CD4-positive, alpha-beta memory T cell (primary cell): ENCODE measurements around the gene IGFBPL1. TPM values are rescaled to one million over a fixed set of nuclear protein-coding genes. Genes with fewer than 3 reads are reported as not detected.

Source experiments
- CTCF ChIA-PET: fragments of 350-600 bp; sonication (Branson Sonifier 250); formaldehyde crosslinking; loops from one replicate; lab custom pipeline; 2021; ENCODE audit warnings: inconsistent platforms; ENCODE audit not compliant: partially characterized antibody; lab: Charles Lee
- POLR2A ChIA-PET: fragments of 350-600 bp; sonication (Branson Sonifier 250); formaldehyde crosslinking; loops from one replicate; lab custom pipeline; 2021; ENCODE audit not compliant: partially characterized antibody; lab: Charles Lee
- DNase-seq, 5 donors: peaks; one replicate each; pipeline versions ENCODE4 v3.0.0 to v3.0.0-alpha.2; 2020 to 2022; ENCODE audit warnings: mixed read lengths in 1 of 5
- H3K27ac ChIP-seq: one replicate; pipeline ENCODE4 v1.7.0; 2013; ENCODE audit warnings: low read depth, low read length
- H3K27me3 ChIP-seq: 2 replicates; pipeline ENCODE4 v1.7.0; 2013; ENCODE audit warnings: mild to moderate bottlenecking, low read length, moderate library complexity; ENCODE audit not compliant: insufficient read depth
- H3K36me3 ChIP-seq: 2 replicates; pipeline ENCODE4 v1.7.0; 2013; ENCODE audit warnings: mild to moderate bottlenecking, low read length, moderate library complexity; ENCODE audit not compliant: insufficient read depth
- H3K4me1 ChIP-seq: 2 replicates; pipeline ENCODE4 v1.7.0; 2013; ENCODE audit warnings: mild to moderate bottlenecking, low read length, moderate library complexity; ENCODE audit not compliant: insufficient read depth
- H3K4me3 ChIP-seq, 2 donors: one replicate each; pipeline ENCODE4 v1.7.0; 2013; ENCODE audit warnings: low read length in 2 of 2, mild to moderate bottlenecking in 1 of 2
- H3K9me3 ChIP-seq, 2 donors: one replicate each; pipeline ENCODE4 v1.7.0; 2013; ENCODE audit warnings: low read length in 2 of 2, control low read depth in 1 of 2; ENCODE audit not compliant: control insufficient read depth in 1 of 2
- H3K27ac Mint-ChIP-seq, 7 donors: one replicate each; pipeline ENCODE4 v1.8.0; 2020 to 2021; ENCODE audit warnings: mixed read lengths in 7 of 7, mild to moderate bottlenecking in 6 of 7, inconsistent platforms in 3 of 7, moderate library complexity in 3 of 7
- H3K27me3 Mint-ChIP-seq, 2 donors: one replicate each; pipeline ENCODE4 v1.8.0; 2020 to 2021; ENCODE audit warnings: mixed read lengths in 2 of 2
- H3K36me3 Mint-ChIP-seq, 2 donors: one replicate each; pipeline ENCODE4 v1.8.0; 2020 to 2021; ENCODE audit warnings: mixed read lengths in 2 of 2, inconsistent platforms in 1 of 2, mild to moderate bottlenecking in 1 of 2
- H3K4me1 Mint-ChIP-seq, 4 donors: one replicate each; pipeline ENCODE4 v1.8.0; 2020 to 2021; ENCODE audit warnings: mixed read lengths in 4 of 4, mild to moderate bottlenecking in 1 of 4
- H3K4me3 Mint-ChIP-seq, 8 donors: one replicate each; pipeline ENCODE4 v1.8.0; 2020 to 2021; ENCODE audit warnings: mixed read lengths in 8 of 8, mild to moderate bottlenecking in 7 of 8, moderate library complexity in 6 of 8, inconsistent platforms in 3 of 8
- H3K9me3 Mint-ChIP-seq, 8 donors: one replicate each; pipeline ENCODE4 v1.8.0; 2020 to 2021; ENCODE audit warnings: mixed read lengths in 8 of 8, mild to moderate bottlenecking in 5 of 8, inconsistent platforms in 3 of 8, moderate library complexity in 1 of 8
- intact Hi-C: fragments of 100-400 bp; cut with micrococcal nuclease; formaldehyde crosslinking; loops from one replicate; pipeline ENCODE4 v1.15.1; 2023
- polyA plus RNA-seq, 2 donors: library from polyadenylated mRNA; unstranded; fragments of 300-500 nt; fragmentation: Illumina TruSeq; gene quantifications; one replicate each; pipeline ENCODE4 v1.2.3, GENCODE V29; 2021
- total RNA-seq, 2 experiments: library from RNA; stranded (reverse); gene quantifications; one replicate each; pipeline ENCODE4 v1.2.3, GENCODE V29; 2021

The IGFBPL1 gene
- total and polyA plus RNA-seq, 4 experiments from 2014 or later = not detected

GRCh38 chr9:38357350-38358114 is 66.7 kb downstream of the IGFBPL1 start:
- CTCF ChIA-PET = interaction anchor here (0.6 kb wide), 1 partner anchor 1727 kb away, joined by 4 read pairs; no protein-coding TSS in a partner anchor
- no peak overlapping the region for H3K27ac ChIP-seq
- H3K9me3 Mint-ChIP-seq = no peaks in the 10 kb centered on the region

GRCh38 chr9:38356851-38357250 is 67.4 kb downstream of the IGFBPL1 start:
- POLR2A ChIA-PET = no interaction called here
- no peaks in the 10 kb centered on the region for H3K9me3 Mint-ChIP-seq
- H3K27me3 ChIP-seq = no peaks in the 10 kb centered on the region
- no peak for DNase-seq
- H3K4me3 Mint-ChIP-seq = no peak overlapping the region
- H3K27ac Mint-ChIP-seq = no peak overlapping the region
- H3K4me1 ChIP-seq = no peaks in the 10 kb centered on the region
- no peaks in the 10 kb centered on the region for H3K36me3 Mint-ChIP-seq
- no peak overlapping the region for H3K27ac ChIP-seq
- CTCF ChIA-PET = interaction anchor here (0.6 kb wide), 1 partner anchor 440 kb away, joined by 3 read pairs; no protein-coding TSS in a partner anchor
- no peaks in the 10 kb centered on the region for H3K36me3 ChIP-seq
- no peaks in the 10 kb centered on the region for H3K4me1 Mint-ChIP-seq
- no peak overlapping the region for H3K4me3 ChIP-seq
- intact Hi-C loops = no loop called here
- H3K27me3 Mint-ChIP-seq = no peaks in the 10 kb centered on the region
- H3K9me3 ChIP-seq = no peaks in the 10 kb centered on the region

More at GRCh38 chr9:38357350-38358114, 66.7 kb downstream of the IGFBPL1 start:
- Histone ChIP-seq H3K4me1 (no peaks in the 10 kb centered on the region), H3K9me3 (no peaks in the 10 kb centered on the region), H3K27me3 (no peaks in the 10 kb centered on the region), H3K4me3 (no peak overlapping the region), H3K36me3 (no peaks in the 10 kb centered on the region)
- H3K27ac Mint-ChIP-seq = peak overlapping the region in 1 of 7 donors; percentile 0
- no peaks in the 10 kb centered on the region for H3K36me3 Mint-ChIP-seq
- H3K27me3 Mint-ChIP-seq = no peaks in the 10 kb centered on the region
- DNase-seq = no peak
- H3K4me3 Mint-ChIP-seq = no peak overlapping the region
- intact Hi-C loops = no loop called here
- POLR2A ChIA-PET = no interaction called here
- no peaks in the 10 kb centered on the region for H3K4me1 Mint-ChIP-seq

Other genes with a start within 250 kb of the IGFBPL1 start
- 1 to 10 TPM; 3.6 to 4.1 TPM for gene ALDH1B1, start 31.8 kb downstream of the IGFBPL1 start, total RNA-seq
- 10 to 100 TPM; 10.5 TPM for gene ALDH1B1, start 31.8 kb downstream of the IGFBPL1 start, polyA plus RNA-seq
- 10 to 100 TPM in 1 of 2 experiments, 1 to 10 TPM in 1; 9.7 to 14.3 TPM for gene ANKRD18A, start 196.1 kb upstream of the IGFBPL1 start, total RNA-seq
- 1 to 10 TPM in 1 of 2 donors, under 1 TPM in 1; 0.15 to 2.2 TPM for gene ANKRD18A, start 196.1 kb upstream of the IGFBPL1 start, polyA plus RNA-seq